Sigmoid colon (tissue), 4 donors: Measurements from ENCODE around the gene THRB.

ENCODE experiments used
- POLR2AphosphoS5 ChIP-seq, 4 donors: sonication (generic); formaldehyde crosslinking; IDR thresholded peaks; one replicate each; pipeline ENCODE4 v1.6.1; 2017; ENCODE audit warnings: antibody characterized with exemption in 4 of 4
- TF ChIP-seq, protein P1 (sequence below), 4 experiments: fragments of 450-650 bp in 3 of 4; fragments of 200-600 bp in 1 of 4; IDR thresholded peaks; one replicate each; pipeline ENCODE4 v1.5.1; 2016 to 2019; ENCODE audit warnings: antibody characterized with exemption in 4 of 4, mild to moderate bottlenecking in 3 of 4, moderate library complexity in 2 of 4

DNA sequence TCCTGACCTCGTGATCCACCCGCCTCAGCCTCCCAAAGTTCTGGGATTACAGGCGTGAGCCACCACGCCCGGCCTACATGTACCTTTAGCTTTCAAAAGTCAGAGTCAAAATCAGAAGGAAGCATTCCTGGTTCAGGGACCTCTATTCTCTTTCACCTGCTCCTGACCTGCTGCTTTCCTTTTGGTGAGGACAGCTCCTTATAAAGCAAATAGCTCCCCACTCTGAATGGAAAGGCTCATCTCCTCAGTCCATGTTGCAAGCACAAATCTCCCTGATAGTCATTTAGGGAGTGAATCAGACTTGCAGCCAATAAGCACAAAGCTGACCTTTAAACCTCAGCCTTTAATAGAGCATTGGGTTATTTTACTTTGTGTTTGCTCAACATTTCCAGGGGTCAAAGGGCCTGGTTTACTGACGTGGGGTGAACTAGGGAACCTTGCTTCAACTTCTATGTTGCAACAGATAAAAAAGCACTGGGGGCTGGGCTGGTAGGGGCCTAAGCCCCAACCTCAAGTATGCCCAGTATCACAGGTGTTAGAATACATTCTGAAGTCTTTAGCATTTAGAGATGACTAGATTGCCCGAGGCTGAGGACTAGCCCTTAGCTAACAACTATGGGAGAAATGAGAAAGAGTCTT is 43.1 kb downstream of the THRB start:
- TF ChIP-seq, protein P1, sequence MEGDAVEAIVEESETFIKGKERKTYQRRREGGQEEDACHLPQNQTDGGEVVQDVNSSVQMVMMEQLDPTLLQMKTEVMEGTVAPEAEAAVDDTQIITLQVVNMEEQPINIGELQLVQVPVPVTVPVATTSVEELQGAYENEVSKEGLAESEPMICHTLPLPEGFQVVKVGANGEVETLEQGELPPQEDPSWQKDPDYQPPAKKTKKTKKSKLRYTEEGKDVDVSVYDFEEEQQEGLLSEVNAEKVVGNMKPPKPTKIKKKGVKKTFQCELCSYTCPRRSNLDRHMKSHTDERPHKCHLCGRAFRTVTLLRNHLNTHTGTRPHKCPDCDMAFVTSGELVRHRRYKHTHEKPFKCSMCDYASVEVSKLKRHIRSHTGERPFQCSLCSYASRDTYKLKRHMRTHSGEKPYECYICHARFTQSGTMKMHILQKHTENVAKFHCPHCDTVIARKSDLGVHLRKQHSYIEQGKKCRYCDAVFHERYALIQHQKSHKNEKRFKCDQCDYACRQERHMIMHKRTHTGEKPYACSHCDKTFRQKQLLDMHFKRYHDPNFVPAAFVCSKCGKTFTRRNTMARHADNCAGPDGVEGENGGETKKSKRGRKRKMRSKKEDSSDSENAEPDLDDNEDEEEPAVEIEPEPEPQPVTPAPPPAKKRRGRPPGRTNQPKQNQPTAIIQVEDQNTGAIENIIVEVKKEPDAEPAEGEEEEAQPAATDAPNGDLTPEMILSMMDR (IDR thresholded peaks at IDR 0.05): no peak
- TF ChIP-seq POLR2AphosphoS5 (IDR thresholded peaks at IDR 0.05): no peak
